Inflammatory macrophage treated with lipopolysaccharide for 1 hour (primary cell): ENCODE data around the gene DOK5.
"Not testable (repeated sequence)": the region's sequence is repeated elsewhere in the genome, so short reads cannot be mapped to it uniquely, and the experiment has no call there.

ENCODE experiments used
- DNase-seq, 2 donors: peaks; one replicate each; pipeline ENCODE4 v3.0.0-alpha.2; 2020 to 2022

DOK5 gene

GRCh38 chr20:54475334-54476168 lies at the start of gene DOK5:
Gene DOK5, plus strand, starts transcription at chr20:54475593. Its CDS starts 354 bp downstream, at chr20:54475947.
- no peak for DNase-seq

- DNase-seq = no peak
Observed at GRCh38 chr20:54429364-54429763, 46.0 kb upstream of the DOK5 start.

- no peak for DNase-seq
Observed at GRCh38 chr20:54431156-54431944, 44.0 kb upstream of the DOK5 start.

GRCh38 chr20:54432966-54433365 lies 42.4 kb upstream of the DOK5 start:
- DNase-seq = no peak

- no peak for DNase-seq
Observed at GRCh38 chr20:54433636-54434035, 41.8 kb upstream of the DOK5 start.

GRCh38 chr20:54434196-54434595 lies 41.2 kb upstream of the DOK5 start:
- no peak for DNase-seq

- no peak for DNase-seq
Observed at GRCh38 chr20:54435015-54435414, 40.4 kb upstream of the DOK5 start.

- not testable (repeated sequence) for DNase-seq
Observed at GRCh38 chr20:54436410-54436809, 39.0 kb upstream of the DOK5 start.

GRCh38 chr20:54438166-54438565 lies 37.2 kb upstream of the DOK5 start:
- no peak for DNase-seq

GRCh38 chr20:54450207-54450606 lies 25.2 kb upstream of the DOK5 start:
- no peak for DNase-seq

- no peak for DNase-seq
Observed at GRCh38 chr20:54451171-54451570, 24.2 kb upstream of the DOK5 start.

GRCh38 chr20:54452277-54452676 lies 23.1 kb upstream of the DOK5 start:
- DNase-seq = no peak

- DNase-seq = no peak
Observed at GRCh38 chr20:54454982-54455381, 20.4 kb upstream of the DOK5 start.

- no peak for DNase-seq
Observed at GRCh38 chr20:54456423-54456822, 19.0 kb upstream of the DOK5 start.

GRCh38 chr20:54456961-54457360 lies 18.4 kb upstream of the DOK5 start:
- no peak for DNase-seq

GRCh38 chr20:54458219-54458618 lies 17.2 kb upstream of the DOK5 start:
- no peak for DNase-seq

GRCh38 chr20:54459279-54459678 lies 16.1 kb upstream of the DOK5 start:
- no peak for DNase-seq

GRCh38 chr20:54464003-54464402 lies 11.4 kb upstream of the DOK5 start:
- no peak for DNase-seq

GRCh38 chr20:54466127-54466526 lies 9.3 kb upstream of the DOK5 start:
- DNase-seq = no peak

GRCh38 chr20:54467622-54468021 lies 7.8 kb upstream of the DOK5 start:
- DNase-seq = no peak

- no peak for DNase-seq
Observed at GRCh38 chr20:54468082-54468481, 7.3 kb upstream of the DOK5 start.

GRCh38 chr20:54469293-54469692 lies 6.1 kb upstream of the DOK5 start:
- no peak for DNase-seq

- DNase-seq = no peak
Observed at GRCh38 chr20:54469952-54470351, 5.4 kb upstream of the DOK5 start.

- DNase-seq = no peak
Observed at GRCh38 chr20:54470697-54471096, 4.7 kb upstream of the DOK5 start.
